ENCODE results near the gene KIF27.
"Not testable (repeated sequence)": the region's sequence is repeated elsewhere in the genome, so short reads cannot be mapped to it uniquely, and the experiment has no call there.

KIF27 gene

GRCh38 chr9:83920927-83921707 is at the start of gene KIF27:
Gene KIF27, minus strand, starts transcription at chr9:83921432. Its CDS starts 5,841 bp downstream, at chr9:83915591.
- peak; percentile 98 for DNase-seq

- no peak for DNase-seq
Measured at GRCh38 chr9:83969602-83970001, 48.4 kb upstream of the KIF27 start.

GRCh38 chr9:83967073-83967472 is 45.8 kb upstream of the KIF27 start:
- no peak for DNase-seq

GRCh38 chr9:83966209-83966582 is 45.0 kb upstream of the KIF27 start:
- DNase-seq: no peak

- DNase-seq: no peak
Measured at GRCh38 chr9:83965350-83966208, 44.3 kb upstream of the KIF27 start.

GRCh38 chr9:83964973-83965349 is 43.7 kb upstream of the KIF27 start:
- DNase-seq: no peak

GRCh38 chr9:83962165-83962564 is 40.9 kb upstream of the KIF27 start:
- DNase-seq: no peak

GRCh38 chr9:83960991-83961390 is 39.8 kb upstream of the KIF27 start:
- no peak for DNase-seq

- DNase-seq: no peak
Measured at GRCh38 chr9:83959061-83959460, 37.8 kb upstream of the KIF27 start.

- no peak for DNase-seq
Measured at GRCh38 chr9:83957248-83957513, 35.9 kb upstream of the KIF27 start.

- DNase-seq: peak; percentile 59
Measured at GRCh38 chr9:83956436-83957247, 35.4 kb upstream of the KIF27 start.

GRCh38 chr9:83956086-83956435 is 34.8 kb upstream of the KIF27 start:
- peak; percentile 30 for DNase-seq

GRCh38 chr9:83948096-83948495 is 26.9 kb upstream of the KIF27 start:
- not testable (repeated sequence) for DNase-seq

- no peak for DNase-seq
Measured at GRCh38 chr9:83940590-83941303, 19.5 kb upstream of the KIF27 start.

GRCh38 chr9:83937861-83938455 is 16.7 kb upstream of the KIF27 start:
- no peak for DNase-seq

GRCh38 chr9:83936523-83936922 is 15.3 kb upstream of the KIF27 start:
- no peak for DNase-seq

- DNase-seq: no peak
Measured at GRCh38 chr9:83935276-83935935, 14.2 kb upstream of the KIF27 start.

- DNase-seq: no peak
Measured at GRCh38 chr9:83934569-83935275, 13.5 kb upstream of the KIF27 start.

- DNase-seq: no peak
Measured at GRCh38 chr9:83933790-83934189, 12.6 kb upstream of the KIF27 start.

- DNase-seq: no peak
Measured at GRCh38 chr9:83932851-83933250, 11.6 kb upstream of the KIF27 start.

GRCh38 chr9:83932011-83932410 is 10.8 kb upstream of the KIF27 start:
- no peak for DNase-seq

Data from stimulated activated CD4-positive, alpha-beta T cell treated with anti-CD3 and anti-CD28 coated beads, Interleukin-12 subunit alpha, Interleukin-12 subunit beta, amount 100 ng/mL, for 4 hours (primary cell).